ENCODE data around the gene ERMARD.

- no peak for TF ChIP-seq CTCF (IDR thresholded peaks at IDR 0.05; ENCODE audit: insufficient read depth, low read length)
- TF ChIP-seq REST (IDR thresholded peaks at IDR 0.05; ENCODE audit: insufficient replicate concordance, low read depth): no peak
- no peak for TF ChIP-seq POLR2AphosphoS5 (IDR thresholded peaks at IDR 0.05; ENCODE audit: low read depth)
These were observed 75.9 kb downstream of the ERMARD start for GRCh38 chr6:169827290-169827717.
